Kidney epithelial cell (primary cell): ENCODE measurements around the gene APBB1IP. TPM values are rescaled to one million over a fixed set of nuclear protein-coding genes. Genes with fewer than 3 reads are reported as not detected.
A peak's percentile ranks its signal among the peaks of the same experiment; 100 is the strongest.

ENCODE experiments used
- DNase-seq: peaks from one replicate; pipeline ENCODE4 v3.0.0-alpha.2; 2010; ENCODE audit warnings: low read depth
- H3K27me3 ChIP-seq: 2 replicates; pipeline ENCODE4 v1.6.0; 2011; ENCODE audit warnings: low read length; ENCODE audit not compliant: control insufficient read depth, insufficient read depth
- H3K36me3 ChIP-seq: 2 replicates; pipeline ENCODE4 v1.5.1; 2011; ENCODE audit warnings: low read length; ENCODE audit not compliant: control insufficient read depth, insufficient read depth
- H3K4me3 ChIP-seq: 2 replicates; pipeline ENCODE4 v1.5.1; 2011; ENCODE audit warnings: low read depth, mild to moderate bottlenecking, control low read depth, low read length
- total RNA-seq: library from RNA; depleted of rRNA; stranded (reverse); fragments of >200 nt; gene quantifications from 2 replicates; pipeline ENCODE4 v1.2.3, GENCODE V29; 2015
- TF ChIP-seq, protein P1 (sequence below): IDR thresholded peaks from 2 replicates; pipeline ENCODE4 v1.5.1; 2011; ENCODE audit warnings: mild to moderate bottlenecking, moderate library complexity, low read length, control low read depth, inconsistent platforms; ENCODE audit not compliant: insufficient read depth, poor library complexity, severe bottlenecking

APBB1IP gene
- total RNA-seq, 1 donor from 2014 or later, result 1.8 TPM

DNA sequence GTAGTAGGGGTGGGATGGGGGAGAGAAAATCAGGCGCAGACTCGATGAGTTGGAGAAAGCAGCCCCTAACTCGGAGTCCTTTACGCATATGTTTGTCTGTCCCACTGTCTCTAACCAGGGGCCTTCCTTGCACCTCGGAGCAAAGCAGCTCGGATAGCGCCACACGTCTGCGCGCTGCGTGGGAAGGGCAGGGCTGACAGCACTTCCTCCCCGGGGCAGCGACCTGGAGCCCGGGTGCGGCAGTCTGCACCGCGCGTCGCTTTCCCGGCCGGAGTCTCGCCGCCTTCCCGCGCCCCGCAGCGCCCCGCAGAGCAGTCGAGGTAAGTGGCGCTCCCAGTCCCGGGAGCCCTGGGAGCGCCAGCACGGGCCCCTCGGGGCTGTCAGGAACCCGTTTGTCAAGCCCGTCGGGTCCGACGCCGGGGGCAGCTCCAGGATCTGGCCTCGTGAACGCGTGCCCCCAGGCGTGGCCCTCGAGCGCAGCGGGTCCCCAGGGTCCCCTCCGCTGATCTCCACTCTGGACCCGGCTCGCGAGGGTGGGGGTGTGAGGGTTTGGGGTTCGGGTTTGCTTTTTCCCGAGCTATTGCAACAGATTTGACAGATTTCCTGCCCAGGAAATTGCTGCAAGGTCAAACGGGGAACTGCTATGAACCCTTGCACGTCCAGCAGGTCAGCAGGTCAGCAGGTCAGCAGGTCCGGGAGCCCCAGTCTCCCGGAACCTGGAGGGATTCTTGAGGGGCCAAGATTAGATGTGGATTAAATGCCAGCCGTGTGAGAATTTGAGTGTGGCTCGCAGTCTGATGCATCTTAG, 597 bp downstream of the APBB1IP start:
- Histone ChIP-seq H3K4me3 (peak overlapping the region; percentile 41), H3K36me3 (no peaks in the 10 kb centered on the region), H3K27me3 (peaks cover 5% of the 10 kb centered on the region)
- TF ChIP-seq, protein P1, sequence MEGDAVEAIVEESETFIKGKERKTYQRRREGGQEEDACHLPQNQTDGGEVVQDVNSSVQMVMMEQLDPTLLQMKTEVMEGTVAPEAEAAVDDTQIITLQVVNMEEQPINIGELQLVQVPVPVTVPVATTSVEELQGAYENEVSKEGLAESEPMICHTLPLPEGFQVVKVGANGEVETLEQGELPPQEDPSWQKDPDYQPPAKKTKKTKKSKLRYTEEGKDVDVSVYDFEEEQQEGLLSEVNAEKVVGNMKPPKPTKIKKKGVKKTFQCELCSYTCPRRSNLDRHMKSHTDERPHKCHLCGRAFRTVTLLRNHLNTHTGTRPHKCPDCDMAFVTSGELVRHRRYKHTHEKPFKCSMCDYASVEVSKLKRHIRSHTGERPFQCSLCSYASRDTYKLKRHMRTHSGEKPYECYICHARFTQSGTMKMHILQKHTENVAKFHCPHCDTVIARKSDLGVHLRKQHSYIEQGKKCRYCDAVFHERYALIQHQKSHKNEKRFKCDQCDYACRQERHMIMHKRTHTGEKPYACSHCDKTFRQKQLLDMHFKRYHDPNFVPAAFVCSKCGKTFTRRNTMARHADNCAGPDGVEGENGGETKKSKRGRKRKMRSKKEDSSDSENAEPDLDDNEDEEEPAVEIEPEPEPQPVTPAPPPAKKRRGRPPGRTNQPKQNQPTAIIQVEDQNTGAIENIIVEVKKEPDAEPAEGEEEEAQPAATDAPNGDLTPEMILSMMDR, result no peak
- no peak for DNase-seq

DNA sequence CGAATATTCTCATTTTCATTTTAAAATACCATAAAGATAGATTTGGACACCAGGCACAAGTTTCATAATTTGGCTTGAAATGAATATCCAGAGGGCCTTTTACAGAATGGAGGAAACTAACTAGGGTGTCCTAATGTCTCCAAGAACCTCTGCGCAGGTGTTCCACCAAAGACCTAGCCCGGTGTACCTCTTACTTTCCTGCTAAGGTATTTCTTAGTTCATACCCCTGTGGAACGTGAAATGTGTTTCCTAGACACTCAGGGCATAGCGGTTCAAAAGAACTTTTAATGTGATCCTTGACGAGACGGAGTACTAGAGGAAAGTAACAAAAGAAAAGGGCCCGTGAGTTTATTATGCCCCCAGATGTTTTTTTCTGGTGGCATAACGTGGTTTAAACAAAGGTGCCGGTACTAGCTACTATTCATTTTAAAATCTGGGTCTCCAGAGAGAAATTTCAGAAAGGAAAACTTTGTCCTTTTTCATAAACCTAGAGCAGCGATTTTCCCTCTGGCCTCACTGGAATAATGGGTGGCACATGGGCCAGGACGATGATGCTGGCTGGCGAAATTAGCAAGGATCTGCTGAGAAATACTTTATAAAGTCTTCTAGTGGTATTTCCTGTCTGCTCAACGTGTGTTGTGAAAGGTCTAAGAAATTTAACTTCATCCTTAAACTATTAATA, 1.4 kb downstream of the APBB1IP start:
- TF ChIP-seq, protein P1, result no peak
- H3K36me3 ChIP-seq, result no peaks in the 10 kb centered on the region
- no peak overlapping the region for H3K4me3 ChIP-seq
- H3K27me3 ChIP-seq, result peaks cover 5% of the 10 kb centered on the region
- DNase-seq, result no peak

DNA sequence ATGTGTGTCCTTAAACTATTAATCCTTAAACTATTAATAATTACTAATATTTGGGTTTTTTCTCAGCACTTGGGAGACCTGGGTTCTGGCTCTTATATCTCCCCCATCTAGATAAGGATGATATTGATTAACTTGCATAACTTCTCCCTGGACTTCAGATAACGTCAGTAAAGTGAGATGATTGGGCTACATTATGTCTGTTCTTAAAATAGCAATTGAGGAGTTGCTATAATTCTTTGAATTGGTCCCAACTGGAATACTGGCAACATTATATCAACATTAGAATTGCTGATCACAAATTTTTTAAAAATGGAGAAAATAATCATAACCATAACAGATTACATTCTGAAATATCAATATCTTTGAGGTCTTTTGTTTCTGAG, 1.9 kb downstream of the APBB1IP start:
- TF ChIP-seq, protein P1, result no peak
- no peaks in the 10 kb centered on the region for H3K36me3 ChIP-seq
- DNase-seq, result no peak
- peaks cover 5% of the 10 kb centered on the region for H3K27me3 ChIP-seq
- no peak overlapping the region for H3K4me3 ChIP-seq

DNA sequence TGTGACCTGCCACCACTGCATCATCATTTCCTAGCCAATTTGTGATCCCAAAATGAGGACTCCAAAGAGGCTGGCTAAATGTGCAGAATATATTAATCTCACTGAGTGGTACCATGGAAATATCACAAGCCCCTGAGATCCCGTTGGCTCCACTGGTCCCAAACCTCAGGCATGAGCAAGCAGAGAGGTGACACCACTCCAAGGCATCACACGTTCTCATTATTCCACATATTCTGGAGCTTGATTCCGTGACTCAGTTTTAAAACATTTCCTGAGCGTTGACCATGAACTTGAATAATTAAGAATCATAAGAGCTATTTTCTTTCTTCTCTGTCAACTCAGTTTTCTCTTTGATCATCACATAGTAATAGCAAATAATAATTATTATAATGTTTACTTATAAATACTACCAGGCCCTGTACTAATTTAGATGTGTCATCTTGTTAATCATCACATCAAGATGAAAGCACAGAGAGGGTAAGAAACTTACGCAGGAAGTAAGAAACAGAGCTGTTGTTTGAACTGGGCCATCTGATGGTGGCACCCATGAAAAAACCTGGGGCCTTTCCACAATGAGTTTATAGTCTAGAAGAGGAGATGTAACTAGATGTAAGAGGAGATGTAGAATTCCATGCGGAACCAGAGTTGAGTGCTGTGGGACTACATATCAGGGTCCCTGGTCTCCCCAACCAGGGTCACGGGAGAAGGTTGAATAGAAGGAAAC, 3.5 kb downstream of the APBB1IP start:
- TF ChIP-seq, protein P1, result no peak
- DNase-seq, result peak; percentile 26
- H3K36me3 ChIP-seq, result no peaks in the 10 kb centered on the region
- peaks cover 5% of the 10 kb centered on the region for H3K27me3 ChIP-seq
- no peak overlapping the region for H3K4me3 ChIP-seq

DNA sequence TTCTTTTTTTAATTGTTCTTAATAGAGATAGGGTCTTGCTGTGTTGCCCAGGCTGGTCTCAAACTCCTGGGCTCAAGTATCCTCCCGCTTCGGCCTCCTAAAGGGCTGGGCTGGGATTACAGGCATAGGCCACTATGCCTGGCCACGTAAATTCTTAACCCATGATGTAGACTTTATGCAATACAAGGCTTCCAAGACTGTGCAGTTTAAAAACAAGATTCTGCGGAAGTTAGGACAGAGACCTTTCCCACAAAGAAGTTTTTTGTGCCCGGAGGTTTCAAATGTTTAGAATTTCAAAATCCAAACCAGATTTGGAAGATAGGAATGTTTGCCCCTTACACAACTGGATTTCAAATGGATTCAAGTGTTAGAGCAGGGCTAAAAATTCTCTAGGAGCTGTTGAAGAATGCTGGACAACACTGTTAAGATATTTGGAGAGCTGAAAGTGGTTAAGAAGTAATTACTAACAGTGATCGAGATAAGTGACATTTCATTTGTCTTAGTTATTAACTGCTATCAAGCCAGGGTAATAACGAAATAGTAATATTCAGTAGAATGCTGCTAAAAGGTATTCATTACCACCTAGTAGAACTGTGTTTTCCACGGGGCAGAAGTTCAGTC, 7.4 kb downstream of the APBB1IP start:
- TF ChIP-seq, protein P1, result no peak
- no peak for DNase-seq
- Histone ChIP-seq H3K4me3 (no peak overlapping the region), H3K36me3 (no peaks in the 10 kb centered on the region), H3K27me3 (no peaks in the 10 kb centered on the region)
